Measurements from ENCODE around the gene TCL1B. TPM values are rescaled to one million over a fixed set of nuclear protein-coding genes. Genes with fewer than 3 reads are reported as not detected.
"Not testable (repeated sequence)": the region's sequence is repeated elsewhere in the genome, so short reads cannot be mapped to it uniquely, and the experiment has no call there.

Gene TCL1B
- polyA plus RNA-seq, 4 donors, result 0.32 to 0.58 (median 0.49) TPM

DNA sequence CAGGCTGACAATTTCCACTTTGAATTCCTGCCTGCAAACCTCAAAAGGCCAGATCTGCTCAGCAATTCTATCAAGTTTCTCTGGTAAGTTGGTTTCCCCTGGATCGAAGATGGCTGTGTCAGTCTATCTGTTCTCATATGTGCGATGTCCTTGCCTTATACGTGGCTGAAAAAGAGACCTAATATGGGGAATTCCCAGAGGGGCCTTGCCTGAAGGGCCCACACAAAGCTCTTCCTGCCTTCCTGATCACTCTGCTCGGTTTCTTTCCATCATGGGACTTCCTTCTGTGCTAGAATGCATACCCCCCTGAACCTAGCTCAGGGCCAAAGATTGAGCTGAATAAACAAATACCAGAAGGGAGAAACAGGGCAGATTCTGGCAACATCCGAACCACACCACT, 13.2 kb downstream of the TCL1B start:
- DNase-seq (ENCODE audit: low read depth in 4 of 4, low spot score in 2 of 4), result no peak

DNA sequence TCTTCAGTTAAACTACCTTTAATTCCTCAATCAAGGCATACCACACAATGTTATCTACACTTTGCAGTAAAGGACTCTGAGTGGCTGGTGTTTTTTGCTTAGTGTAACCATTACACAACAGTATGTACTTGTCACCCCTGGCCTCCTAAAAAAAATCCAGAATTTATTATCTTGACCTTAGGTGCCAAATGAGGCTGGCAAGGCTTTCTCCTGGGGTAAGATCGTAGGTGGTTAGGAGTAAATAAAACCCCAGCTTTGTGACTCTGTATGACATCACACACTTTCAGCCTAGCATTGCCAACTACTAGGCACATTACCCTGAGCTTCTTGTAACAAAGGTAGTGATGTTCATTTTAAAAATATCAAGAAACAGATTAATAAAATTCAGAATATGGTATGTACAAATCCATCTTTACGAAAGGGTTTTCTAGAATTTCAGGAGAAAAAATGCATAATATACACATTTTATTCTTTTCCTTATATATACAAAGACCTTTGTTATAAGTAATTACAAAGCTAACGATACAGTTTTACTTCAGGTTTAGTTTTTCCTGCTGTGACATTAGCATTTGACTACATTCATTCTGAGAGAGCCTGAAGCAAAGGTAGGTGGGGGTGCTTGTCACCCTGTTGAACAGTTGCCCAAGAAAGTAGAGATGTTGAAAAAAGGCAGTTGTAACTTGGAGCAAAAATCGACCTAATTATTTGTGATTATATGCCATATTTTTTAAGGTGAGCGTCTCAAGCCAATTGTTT, 14.2 kb downstream of the TCL1B start:
- no peak for DNase-seq (ENCODE audit: low read depth in 4 of 4, low spot score in 2 of 4)

DNA sequence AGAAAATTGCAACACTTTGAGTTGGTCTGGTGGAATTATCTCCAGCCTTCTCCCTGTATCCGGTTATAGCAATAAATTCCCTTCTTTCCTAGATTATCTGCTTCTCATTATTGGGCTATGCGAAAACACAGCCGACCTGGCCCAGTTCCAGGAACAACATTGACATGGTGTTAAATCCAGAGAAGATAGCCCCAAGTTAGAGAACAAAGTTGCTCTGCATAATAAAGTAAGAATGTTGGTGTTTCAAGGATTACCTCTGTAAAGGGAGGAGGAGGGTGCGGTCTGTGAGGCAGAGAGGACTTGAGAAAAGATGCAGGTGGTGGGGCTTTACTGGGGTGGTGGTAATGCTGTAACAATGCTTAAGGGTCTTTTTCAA, 15.6 kb downstream of the TCL1B start:
- peak in 1 of 4 donors; percentile 56 for DNase-seq (ENCODE audit: low read depth in 4 of 4, low spot score in 2 of 4)

- no peak for DNase-seq (ENCODE audit: low read depth in 4 of 4, low spot score in 2 of 4)
These were observed 17.1 kb downstream of the TCL1B start for GRCh38 chr14:95703341-95703740.

DNA sequence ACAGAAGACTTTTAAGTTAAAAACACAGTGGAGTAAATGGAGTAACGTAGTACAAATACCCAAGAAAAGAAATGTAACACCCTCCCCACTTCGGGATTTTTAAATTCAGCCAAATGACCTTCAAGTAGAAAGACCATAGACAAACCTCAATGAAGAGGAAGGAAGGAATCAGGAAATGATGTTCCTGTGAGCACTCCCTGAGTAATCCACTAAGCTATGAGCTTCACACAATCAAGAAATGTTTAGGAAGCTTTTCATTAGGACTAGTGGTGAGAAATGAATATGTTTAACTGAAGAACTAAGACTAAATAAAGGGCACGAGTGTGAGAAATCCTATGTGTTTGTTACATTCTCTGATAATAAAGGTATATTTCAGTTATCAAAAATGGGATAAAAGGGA, 17.6 kb downstream of the TCL1B start:
- DNase-seq (ENCODE audit: low read depth in 4 of 4, low spot score in 2 of 4), result no peak

GRCh38 chr14:95705518-95705917, 19.3 kb downstream of the TCL1B start:
- no peak for DNase-seq (ENCODE audit: low read depth in 4 of 4, low spot score in 2 of 4)

DNA sequence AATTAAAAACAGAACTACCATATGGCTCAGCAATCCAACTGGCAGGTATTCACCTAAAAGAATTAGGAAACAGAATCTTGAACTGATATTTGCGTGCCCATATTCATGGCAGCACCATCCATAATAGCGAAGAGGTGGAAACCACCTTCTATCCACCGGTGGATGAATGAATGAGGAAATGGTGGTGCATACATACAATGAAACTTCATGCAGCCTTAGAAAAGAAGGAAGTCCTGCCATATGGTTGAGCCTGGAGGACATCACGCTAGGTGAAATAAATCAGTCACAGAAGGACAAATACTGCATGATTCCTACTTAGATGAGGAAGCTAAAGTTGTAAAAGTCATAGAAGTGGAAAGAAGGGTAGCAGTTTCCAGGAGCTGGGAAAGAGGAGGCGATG, 21.1 kb downstream of the TCL1B start:
- DNase-seq (ENCODE audit: low read depth in 4 of 4, low spot score in 2 of 4), result no peak

GRCh38 chr14:95710106-95710505, 23.9 kb downstream of the TCL1B start:
- DNase-seq (ENCODE audit: low read depth in 4 of 4, low spot score in 2 of 4), result no peak

- DNase-seq (ENCODE audit: low read depth in 4 of 4, low spot score in 2 of 4), result no peak
These were observed 25.4 kb downstream of the TCL1B start for GRCh38 chr14:95711476-95712176.

DNA sequence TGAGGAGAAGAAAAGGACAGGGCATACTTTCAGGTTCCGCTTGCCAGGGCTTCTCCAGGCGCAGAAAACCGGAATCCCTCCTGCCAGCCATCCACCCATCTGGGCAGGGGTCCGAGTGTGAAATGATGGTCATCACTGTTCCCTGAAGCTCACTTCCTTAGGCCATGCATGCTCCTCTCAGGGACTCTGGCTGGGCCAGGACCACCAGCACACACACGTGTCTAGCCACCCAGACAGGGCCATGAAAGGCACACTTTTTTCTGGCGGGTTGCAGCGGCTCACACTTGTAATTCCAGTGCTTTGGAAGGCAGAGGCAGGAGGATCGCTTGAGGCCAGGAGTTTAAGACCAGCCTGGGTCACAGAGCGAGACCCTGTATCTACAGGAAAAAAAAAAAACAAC, 26.2 kb downstream of the TCL1B start:
- no peak for DNase-seq (ENCODE audit: low read depth in 4 of 4, low spot score in 2 of 4)

DNA sequence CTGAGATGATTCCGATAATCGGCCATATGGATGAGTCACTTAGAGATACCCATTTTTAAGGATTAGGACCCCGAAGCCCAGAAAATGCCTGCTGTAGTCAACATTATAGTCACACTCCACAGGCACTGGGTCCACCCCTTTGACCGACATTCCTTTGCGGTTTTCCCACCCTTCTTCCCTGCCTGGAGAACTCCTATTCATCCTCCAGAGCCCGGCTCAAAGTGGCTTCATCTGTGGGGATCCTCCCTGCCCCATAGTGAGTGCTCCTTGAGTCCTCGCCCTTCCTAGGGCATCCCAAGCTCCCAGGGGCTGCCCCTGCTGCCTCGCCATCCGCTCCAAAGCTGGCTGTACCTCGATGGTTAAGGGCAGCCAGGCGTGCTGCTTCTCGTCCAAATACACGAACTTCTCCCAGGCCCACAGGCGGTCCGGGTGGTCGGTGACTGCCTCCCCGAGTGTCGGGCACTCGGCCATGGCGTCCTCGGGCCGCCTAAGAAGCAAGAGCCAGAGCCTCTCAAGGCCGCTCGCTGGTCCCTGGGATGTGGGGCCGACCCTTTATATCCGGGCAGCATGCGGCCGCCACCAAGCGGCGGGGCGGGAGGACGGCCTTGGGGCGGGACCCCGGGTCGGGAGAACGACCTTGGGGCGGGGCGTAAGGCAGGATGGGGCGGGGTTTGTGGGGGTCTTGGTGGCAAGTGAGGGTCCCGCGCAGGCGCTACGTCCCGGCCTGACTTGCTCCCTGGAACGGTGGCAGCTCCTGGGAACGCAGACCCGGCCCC, 27.6 kb downstream of the TCL1B start, which contains the start of gene TCL1A:
TCL1A (minus strand) TSS at position 530 of the 776 bp plus-strand sequence; CDS start at position 471, 59 bp downstream.
- DNase-seq (ENCODE audit: low read depth in 4 of 4, low spot score in 2 of 4), result no peak

DNA sequence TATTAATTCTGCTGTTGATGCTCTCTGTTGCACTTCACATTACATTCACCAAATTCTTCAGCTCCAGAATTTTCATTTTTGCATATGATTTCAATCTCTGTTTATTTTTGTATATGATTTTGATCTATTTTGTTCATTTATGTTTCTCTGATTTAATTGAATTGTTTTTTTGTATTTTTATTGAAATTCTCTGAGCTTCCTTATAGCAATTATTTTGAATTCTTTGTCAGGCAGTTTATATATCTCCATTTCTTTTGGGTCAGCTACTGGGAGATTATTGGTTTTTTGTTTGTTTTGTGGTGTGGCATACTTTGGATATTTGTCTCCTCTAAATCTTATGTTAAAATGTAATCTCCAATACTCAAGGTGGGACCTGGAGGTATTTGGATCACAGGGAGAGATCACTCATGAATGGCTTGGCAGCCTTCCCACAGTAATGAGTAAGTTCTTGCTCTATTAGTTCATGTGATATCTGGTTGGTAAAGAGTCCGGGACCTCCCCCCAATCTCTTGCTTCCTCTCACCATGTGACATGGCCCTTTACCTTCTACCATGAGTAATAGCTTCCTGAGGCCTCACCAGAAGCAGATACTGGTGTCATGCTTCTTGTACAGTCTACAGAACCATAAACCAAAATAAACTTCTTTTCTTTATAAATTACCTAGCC, 36.4 kb downstream of the TCL1B start:
- no peak for DNase-seq (ENCODE audit: low read depth in 4 of 4, low spot score in 2 of 4)

- DNase-seq (ENCODE audit: low read depth in 4 of 4, low spot score in 2 of 4), result no peak
These were observed 39.6 kb downstream of the TCL1B start for GRCh38 chr14:95725685-95726336.

GRCh38 chr14:95727056-95727700, 41.0 kb downstream of the TCL1B start:
- DNase-seq (ENCODE audit: low read depth in 4 of 4, low spot score in 2 of 4), result no peak

DNA sequence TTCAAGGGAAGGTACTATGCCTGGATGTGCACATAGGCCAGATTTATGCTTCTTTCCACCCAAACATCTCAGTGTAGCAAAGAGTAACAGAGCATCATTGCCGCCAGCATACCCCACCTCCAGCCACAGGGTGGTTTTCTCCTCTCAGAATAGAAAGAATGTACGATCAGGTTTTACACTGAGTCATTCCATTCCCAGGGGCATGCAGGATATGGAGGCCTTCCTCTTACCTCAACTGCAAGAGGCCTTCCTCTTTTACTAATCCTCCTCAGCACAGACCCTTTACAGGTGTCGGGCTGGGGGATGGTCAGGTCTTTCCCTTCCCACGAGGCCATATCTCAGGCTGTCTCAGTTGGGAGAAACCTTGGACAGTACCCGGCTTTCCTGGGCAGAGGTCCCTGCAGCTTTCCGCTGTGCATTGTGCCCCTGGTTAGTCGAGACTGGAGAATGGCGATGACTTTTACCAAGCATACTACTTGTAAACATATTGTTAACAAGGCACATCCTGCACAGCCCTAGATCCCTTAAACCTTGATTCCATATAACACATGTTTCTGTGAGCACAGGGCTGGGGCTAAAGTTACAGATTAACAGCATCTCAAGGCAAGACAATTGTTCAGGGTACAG, 43.3 kb downstream of the TCL1B start:
- DNase-seq (ENCODE audit: low read depth in 4 of 4, low spot score in 2 of 4), result not testable (repeated sequence)

DNA sequence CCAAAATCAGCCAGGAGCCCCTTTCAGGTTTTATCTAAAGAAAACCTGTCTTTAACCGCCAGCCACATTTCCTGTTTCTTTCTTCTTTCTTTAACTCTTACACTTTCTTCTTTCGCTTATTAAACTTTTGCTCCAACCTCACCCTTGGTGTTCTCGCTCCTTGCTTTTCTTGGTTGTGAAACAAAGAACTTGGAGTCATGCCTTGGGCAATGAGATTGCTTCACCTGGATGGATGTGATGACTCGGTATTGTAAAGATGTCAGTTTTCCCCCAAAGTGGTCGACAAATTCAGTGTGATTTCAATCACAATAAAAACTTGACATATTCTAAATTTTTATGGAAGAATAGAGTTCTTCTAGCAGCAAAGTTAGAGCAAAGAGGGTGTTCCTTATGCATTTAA, 43.9 kb downstream of the TCL1B start:
- DNase-seq (ENCODE audit: low read depth in 4 of 4, low spot score in 2 of 4), result no peak

GRCh38 chr14:95733212-95733611, 47.0 kb downstream of the TCL1B start:
- no peak for DNase-seq (ENCODE audit: low read depth in 4 of 4, low spot score in 2 of 4)

DNA sequence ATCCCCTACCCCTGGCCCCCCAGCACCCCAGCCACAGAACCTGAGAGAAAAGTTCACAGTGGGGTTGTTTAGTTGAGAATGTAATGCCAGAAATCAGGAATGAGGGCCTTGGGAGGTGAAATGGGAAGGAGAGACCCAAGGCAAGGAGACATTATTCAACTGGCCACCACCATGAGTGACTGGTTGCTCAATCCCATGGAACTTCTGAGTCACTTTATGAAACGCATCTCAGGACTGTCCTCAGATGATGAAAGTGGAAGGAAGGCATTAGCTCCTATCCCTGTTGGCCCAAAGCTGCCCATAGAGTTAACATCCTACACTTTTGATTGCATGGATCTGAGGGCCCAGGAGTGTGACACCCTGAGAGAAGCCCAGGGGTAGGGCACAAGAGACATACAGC, 53.1 kb downstream of the TCL1B start:
- DNase-seq (ENCODE audit: low read depth in 4 of 4, low spot score in 2 of 4), result no peak

- peak in 1 of 4 donors; percentile 24 for DNase-seq (ENCODE audit: low read depth in 4 of 4, low spot score in 2 of 4)
These were observed 54.8 kb downstream of the TCL1B start for GRCh38 chr14:95741038-95741490.

All from left renal cortex interstitium (tissue), 4 donors.